ENCODE data around the gene HSPG2. TPM values are rescaled to one million over a fixed set of nuclear protein-coding genes. Genes with fewer than 3 reads are reported as not detected.

HSPG2 gene
- total RNA-seq, 1 donor, result 166 TPM

GRCh38 chr1:21853131-21853427 is 84.0 kb downstream of the HSPG2 start:
- TF ChIP-seq CTCF (IDR thresholded peaks at IDR 0.05; ENCODE audit: insufficient read depth, low read depth, low read length), result no peak
- DNase-seq (ENCODE audit: low read depth), result no peak
- no peak overlapping the region for H3K4me3 ChIP-seq (ENCODE audit: low read depth, low read length)

DNA sequence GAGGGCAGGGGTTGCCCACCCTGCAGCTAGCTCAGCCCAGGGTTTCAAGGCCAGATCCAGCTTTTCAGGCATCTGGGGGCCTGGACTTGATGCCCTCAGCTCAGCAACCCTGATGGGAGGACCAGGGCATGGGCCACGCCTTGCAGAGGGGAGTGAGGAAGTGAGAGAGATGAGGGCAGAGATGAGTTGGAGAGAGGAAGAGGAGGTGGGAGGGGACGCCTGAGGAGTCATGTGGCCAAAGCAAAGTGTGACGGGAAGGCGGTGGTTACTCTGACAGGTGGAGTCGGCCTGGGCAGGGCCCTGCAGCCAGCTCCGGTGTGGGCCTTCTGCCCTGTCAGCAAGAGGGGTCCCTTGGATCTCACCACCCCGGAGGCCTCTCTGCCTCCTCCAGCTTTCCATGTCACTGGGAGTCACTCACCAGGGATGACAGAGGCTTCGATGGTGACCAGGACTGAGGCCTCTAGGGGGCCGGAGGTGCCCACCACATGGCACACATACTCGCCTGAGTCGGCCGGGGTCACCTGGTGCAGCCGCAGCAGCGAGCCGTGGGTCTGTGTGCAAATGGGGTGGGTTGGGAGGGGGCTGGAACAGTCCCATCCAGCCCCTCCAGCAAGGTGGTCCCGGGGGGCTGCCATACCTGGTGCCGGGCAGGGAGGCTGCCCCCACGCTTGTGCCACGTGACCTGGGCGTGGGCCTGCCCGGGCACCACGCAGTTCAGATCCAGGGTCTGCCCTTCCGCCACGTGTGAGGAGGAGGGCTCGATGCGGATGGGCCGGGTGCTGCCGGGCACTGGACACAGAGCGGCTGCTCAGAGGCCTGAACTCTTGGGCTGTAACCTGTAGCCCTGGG is 84.6 kb downstream of the HSPG2 start:
- H3K4me3 ChIP-seq (ENCODE audit: low read depth, low read length), result no peak overlapping the region
- DNase-seq (ENCODE audit: low read depth), result no peak
- no peak for TF ChIP-seq CTCF (IDR thresholded peaks at IDR 0.05; ENCODE audit: insufficient read depth, low read depth, low read length)

DNA sequence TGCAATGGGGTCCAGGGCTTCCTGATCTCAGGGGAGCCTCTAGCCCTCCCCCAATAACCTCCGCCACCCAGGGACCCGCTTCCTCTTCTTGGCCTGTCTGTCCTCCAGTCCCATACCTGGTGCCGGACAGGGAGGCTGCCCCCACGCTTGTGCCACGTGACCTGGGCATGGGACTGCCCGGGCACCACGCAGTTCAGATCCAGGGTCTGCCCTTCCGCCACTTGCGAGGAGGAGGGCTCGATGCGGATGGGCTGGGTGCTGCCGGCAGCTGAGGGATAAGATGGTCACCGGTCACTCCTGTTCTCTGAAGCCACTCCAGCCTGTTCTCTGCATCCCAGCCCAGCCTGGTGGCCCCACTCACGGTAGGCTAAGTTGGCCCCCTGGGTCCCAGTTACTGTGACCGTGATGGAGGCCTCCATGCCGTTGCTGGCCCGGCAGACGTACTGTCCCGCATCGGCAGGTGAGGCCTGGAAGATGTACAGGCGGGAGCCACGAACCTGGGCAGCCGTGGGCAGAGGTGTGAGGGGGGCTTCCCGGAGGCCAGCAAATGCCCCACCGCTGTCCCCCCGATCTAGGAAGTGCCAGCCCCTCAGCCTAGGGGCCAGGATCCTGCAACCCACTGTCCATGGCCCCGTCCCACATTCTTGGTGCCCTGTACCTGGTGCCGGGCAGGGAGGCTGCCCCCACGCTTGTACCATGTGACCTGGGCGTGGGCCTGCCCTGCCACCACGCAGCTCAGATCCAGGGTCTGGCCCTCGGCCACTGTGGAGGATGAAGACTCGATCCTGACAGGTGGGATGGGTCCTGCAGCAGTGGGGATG is 85.5 kb downstream of the HSPG2 start:
- no peak for DNase-seq (ENCODE audit: low read depth)
- TF ChIP-seq CTCF (IDR thresholded peaks at IDR 0.05; ENCODE audit: insufficient read depth, low read depth, low read length), result no peak
- H3K4me3 ChIP-seq (ENCODE audit: low read depth, low read length), result no peak overlapping the region

GRCh38 chr1:21849909-21850576 is 87.1 kb downstream of the HSPG2 start:
- no peak overlapping the region for H3K4me3 ChIP-seq (ENCODE audit: low read depth, low read length)
- no peak for TF ChIP-seq CTCF (IDR thresholded peaks at IDR 0.05; ENCODE audit: insufficient read depth, low read depth, low read length)
- no peak for DNase-seq (ENCODE audit: low read depth)

DNA sequence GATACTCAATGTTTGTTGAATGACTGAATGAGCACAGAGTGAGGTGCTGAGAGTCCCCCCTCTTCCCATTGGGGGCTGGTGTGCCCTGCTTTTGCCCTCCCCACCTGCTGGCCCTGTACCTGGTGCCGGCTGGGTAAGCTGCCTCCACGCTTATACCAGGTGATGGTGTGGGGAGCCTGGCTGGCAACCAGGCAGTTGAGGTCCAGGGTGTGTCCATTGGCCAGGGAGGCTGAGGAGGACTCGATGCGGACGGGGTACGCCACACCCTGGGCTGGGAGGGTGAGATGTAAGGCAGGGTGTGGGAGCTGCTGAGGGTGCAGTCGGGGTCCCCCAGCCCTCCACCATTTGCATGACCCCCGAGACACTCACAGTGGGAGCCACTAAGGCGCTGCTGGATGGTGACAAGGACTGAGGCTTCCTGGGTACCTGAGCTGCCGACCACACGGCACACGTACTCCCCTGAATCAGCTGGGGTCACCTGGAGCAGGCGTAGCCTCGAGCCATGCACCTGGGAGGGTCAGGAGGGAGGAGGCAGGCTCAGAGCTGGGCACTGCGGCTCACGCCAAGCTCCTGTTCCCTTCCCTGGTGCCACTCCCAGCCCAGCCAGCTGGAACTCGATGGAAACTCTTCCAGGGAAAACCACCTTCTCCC is 88.5 kb downstream of the HSPG2 start:
- H3K4me3 ChIP-seq (ENCODE audit: low read depth, low read length), result no peak overlapping the region
- no peak for DNase-seq (ENCODE audit: low read depth)
- no peak for TF ChIP-seq CTCF (IDR thresholded peaks at IDR 0.05; ENCODE audit: insufficient read depth, low read depth, low read length)

Data from fibroblast of villous mesenchyme (primary cell).